ENCODE results near the gene CBLN3. TPM values are rescaled to one million over a fixed set of nuclear protein-coding genes. Genes with fewer than 3 reads are reported as not detected.
A peak's percentile ranks its signal among the peaks of the same experiment; 100 is the strongest.

Gene CBLN3
- total RNA-seq, 1 donor from 2014 or later: 1.9 TPM

DNA sequence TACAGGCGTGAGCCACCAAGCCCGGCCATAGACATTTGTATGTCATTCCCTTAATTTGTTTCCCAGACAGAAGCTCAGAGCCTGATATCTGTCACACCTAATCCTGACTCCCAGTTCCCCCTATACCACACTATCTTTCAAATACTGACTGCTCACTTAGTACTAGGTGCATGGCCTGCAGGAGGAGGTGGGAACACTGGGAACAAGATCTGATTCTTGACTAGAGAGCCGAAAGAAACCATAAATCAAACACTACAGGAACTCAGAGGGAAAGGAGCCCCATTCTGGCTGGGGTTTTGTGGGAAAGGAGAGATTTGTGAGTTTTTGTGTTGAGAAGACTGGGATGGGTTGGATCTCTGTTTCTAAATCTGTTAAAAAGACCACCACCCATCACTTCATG is 5.2 kb upstream of the CBLN3 start:
- TF ChIP-seq, protein P1, sequence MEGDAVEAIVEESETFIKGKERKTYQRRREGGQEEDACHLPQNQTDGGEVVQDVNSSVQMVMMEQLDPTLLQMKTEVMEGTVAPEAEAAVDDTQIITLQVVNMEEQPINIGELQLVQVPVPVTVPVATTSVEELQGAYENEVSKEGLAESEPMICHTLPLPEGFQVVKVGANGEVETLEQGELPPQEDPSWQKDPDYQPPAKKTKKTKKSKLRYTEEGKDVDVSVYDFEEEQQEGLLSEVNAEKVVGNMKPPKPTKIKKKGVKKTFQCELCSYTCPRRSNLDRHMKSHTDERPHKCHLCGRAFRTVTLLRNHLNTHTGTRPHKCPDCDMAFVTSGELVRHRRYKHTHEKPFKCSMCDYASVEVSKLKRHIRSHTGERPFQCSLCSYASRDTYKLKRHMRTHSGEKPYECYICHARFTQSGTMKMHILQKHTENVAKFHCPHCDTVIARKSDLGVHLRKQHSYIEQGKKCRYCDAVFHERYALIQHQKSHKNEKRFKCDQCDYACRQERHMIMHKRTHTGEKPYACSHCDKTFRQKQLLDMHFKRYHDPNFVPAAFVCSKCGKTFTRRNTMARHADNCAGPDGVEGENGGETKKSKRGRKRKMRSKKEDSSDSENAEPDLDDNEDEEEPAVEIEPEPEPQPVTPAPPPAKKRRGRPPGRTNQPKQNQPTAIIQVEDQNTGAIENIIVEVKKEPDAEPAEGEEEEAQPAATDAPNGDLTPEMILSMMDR (IDR thresholded peaks at IDR 0.05; ENCODE audit: unreplicated experiment): no peak
- no peaks in the 10 kb centered on the region for H3K9me3 Mint-ChIP-seq (ENCODE audit: low read depth)
- no peaks in the 10 kb centered on the region for H3K27me3 Mint-ChIP-seq
- peaks cover 18% of the 10 kb centered on the region for H3K36me3 Mint-ChIP-seq (ENCODE audit: insufficient read depth)
- H3K4me3 Mint-ChIP-seq (ENCODE audit: low read depth): no peak overlapping the region
- peak overlapping the region; percentile 9 for H3K27ac Mint-ChIP-seq
- peaks cover 23% of the 10 kb centered on the region for H3K4me1 Mint-ChIP-seq (ENCODE audit: low read depth)
- no peak for DNase-seq (ENCODE audit: low spot score, unreplicated experiment)

DNA sequence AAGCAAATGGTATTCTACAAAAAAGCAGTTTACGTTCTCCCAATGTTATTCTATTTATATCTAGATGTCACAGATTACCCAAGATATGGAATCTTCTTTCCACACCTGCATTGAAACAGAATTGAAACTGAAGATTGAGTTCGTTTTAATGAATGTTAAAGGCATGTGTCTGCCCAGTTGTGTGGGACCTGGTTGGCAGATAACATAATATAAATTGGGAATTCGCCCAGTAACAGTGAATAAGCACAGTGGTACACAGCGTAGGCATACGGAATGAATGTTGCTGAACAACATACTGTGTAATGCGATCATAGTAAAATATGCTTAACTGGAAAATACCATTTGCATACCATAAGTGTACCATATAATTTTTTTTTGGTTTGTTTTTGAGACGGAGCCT is 4.6 kb upstream of the CBLN3 start:
- no peaks in the 10 kb centered on the region for H3K27me3 Mint-ChIP-seq
- H3K4me1 Mint-ChIP-seq (ENCODE audit: low read depth): peaks cover 25% of the 10 kb centered on the region
- no peak overlapping the region for H3K4me3 Mint-ChIP-seq (ENCODE audit: low read depth)
- H3K27ac Mint-ChIP-seq: no peak overlapping the region
- peaks cover 18% of the 10 kb centered on the region for H3K36me3 Mint-ChIP-seq (ENCODE audit: insufficient read depth)
- no peak for DNase-seq (ENCODE audit: low spot score, unreplicated experiment)
- H3K9me3 Mint-ChIP-seq (ENCODE audit: low read depth): no peaks in the 10 kb centered on the region
- TF ChIP-seq, protein P1 (IDR thresholded peaks at IDR 0.05; ENCODE audit: unreplicated experiment): no peak

DNA sequence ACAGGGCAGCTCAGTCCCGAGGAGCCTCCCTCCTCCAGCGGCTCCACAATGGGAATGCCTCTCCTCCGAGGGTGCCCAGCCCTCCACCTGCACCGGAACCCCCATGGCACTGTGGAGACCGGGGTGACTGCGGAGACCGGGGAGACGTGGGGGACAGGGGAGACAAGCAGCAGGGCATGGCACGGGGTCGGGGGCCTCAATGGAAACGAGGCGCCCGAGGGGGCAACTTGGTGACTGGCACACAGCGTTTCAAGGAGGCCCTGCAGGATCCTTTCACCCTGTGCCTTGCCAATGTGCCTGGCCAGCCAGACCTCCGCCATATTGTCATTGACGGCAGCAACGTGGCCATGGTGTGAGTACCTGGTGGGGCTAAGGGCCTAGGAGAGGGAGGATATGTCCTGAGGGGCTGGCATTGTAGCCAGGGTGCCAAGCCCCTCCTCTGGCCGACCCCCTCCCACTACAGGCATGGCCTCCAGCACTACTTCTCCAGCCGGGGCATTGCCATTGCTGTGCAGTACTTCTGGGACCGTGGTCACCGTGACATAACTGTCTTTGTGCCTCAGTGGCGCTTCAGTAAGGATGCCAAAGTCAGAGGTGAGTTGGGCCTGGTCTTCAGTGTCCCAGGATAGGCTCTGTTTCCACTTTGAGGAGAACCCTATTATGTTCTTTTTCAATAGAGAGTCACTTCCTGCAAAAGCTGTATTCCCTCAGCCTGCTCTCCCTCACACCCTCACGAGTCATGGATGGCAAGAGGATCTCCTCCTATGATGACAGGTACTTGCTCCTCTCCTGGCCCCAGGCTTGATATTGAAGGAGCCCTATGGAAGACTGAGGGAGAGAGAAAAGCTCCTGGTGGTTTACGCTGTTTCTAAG is 3.0 kb upstream of the CBLN3 start:
- H3K27me3 Mint-ChIP-seq: no peaks in the 10 kb centered on the region
- H3K4me3 Mint-ChIP-seq (ENCODE audit: low read depth): no peak overlapping the region
- no peaks in the 10 kb centered on the region for H3K9me3 Mint-ChIP-seq (ENCODE audit: low read depth)
- TF ChIP-seq, protein P1 (IDR thresholded peaks at IDR 0.05; ENCODE audit: unreplicated experiment): no peak
- H3K36me3 Mint-ChIP-seq (ENCODE audit: insufficient read depth): peaks cover 11% of the 10 kb centered on the region
- peak overlapping the region; percentile 31 for H3K27ac Mint-ChIP-seq
- H3K4me1 Mint-ChIP-seq (ENCODE audit: low read depth): peaks cover 27% of the 10 kb centered on the region
- DNase-seq (ENCODE audit: low spot score, unreplicated experiment): no peak

DNA sequence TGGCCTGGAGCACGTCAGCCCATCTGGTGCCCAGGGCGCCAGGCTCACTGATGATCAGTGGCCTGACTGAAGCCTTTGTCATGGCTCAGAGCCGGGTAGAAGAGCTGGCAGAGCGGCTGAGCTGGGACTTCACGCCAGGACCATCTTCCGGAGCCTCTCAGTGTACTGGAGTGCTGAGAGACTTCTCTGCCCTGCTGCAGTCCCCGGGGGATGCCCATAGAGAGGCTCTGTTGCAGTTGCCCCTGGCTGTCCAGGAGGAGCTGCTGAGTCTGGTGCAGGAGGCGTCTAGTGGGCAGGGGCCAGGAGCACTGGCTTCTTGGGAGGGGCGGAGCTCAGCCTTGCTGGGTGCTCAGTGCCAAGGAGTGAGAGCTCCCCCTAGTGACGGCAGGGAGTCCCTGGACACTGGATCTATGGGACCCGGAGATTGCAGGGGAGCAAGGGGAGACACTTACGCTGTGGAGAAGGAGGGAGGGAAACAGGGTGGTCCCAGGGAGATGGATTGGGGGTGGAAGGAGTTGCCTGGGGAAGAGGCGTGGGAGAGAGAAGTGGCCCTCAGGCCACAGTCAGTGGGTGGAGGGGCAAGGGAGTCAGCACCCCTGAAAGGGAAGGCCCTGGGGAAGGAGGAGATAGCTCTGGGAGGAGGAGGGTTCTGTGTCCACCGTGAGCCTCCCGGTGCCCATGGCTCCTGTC is 2.2 kb upstream of the CBLN3 start:
- Mint-ChIP-seq H3K27me3 (no peaks in the 10 kb centered on the region), H3K9me3 (ENCODE audit: low read depth) (no peaks in the 10 kb centered on the region), H3K4me1 (ENCODE audit: low read depth) (peaks cover 31% of the 10 kb centered on the region), H3K36me3 (ENCODE audit: insufficient read depth) (peaks cover 9% of the 10 kb centered on the region), H3K27ac (peak overlapping the region; percentile 35), H3K4me3 (ENCODE audit: low read depth) (peak overlapping the region; percentile 83)
- TF ChIP-seq, protein P1 (IDR thresholded peaks at IDR 0.05; ENCODE audit: unreplicated experiment): peak; percentile 92
- DNase-seq (ENCODE audit: low spot score, unreplicated experiment): peak; percentile 79

GRCh38 chr14:24430682-24431568 is 1.5 kb upstream of the CBLN3 start:
- TF ChIP-seq, protein P1 (IDR thresholded peaks at IDR 0.05; ENCODE audit: unreplicated experiment): no peak
- H3K9me3 Mint-ChIP-seq (ENCODE audit: low read depth): no peaks in the 10 kb centered on the region
- peaks cover 7% of the 10 kb centered on the region for H3K36me3 Mint-ChIP-seq (ENCODE audit: insufficient read depth)
- peak overlapping the region; percentile 83 for H3K4me3 Mint-ChIP-seq (ENCODE audit: low read depth)
- H3K27me3 Mint-ChIP-seq: no peaks in the 10 kb centered on the region
- DNase-seq (ENCODE audit: low spot score, unreplicated experiment): no peak
- peak overlapping the region; percentile 93 for H3K27ac Mint-ChIP-seq
- peaks cover 33% of the 10 kb centered on the region for H3K4me1 Mint-ChIP-seq (ENCODE audit: low read depth)
